PC-9 (cell line): ENCODE data around the gene PLOD2. TPM values are rescaled to one million over a fixed set of nuclear protein-coding genes. Genes with fewer than 3 reads are reported as not detected.

Experiments
- BruUV-seq: library from RNA; stranded (reverse); fragments of 400-500 nt; replicated peaks from 2 replicates; lab custom pipeline; 2021; lab: Mats Ljungman, UMichigan
- CTCF ChIA-PET: fragments of 300-600 bp; sonication (Branson Sonifier 250); formaldehyde crosslinking; loops from one replicate; lab custom pipeline; 2022; ENCODE audit warnings: antibody characterized with exemption; lab: Charles Lee
- POLR2A ChIA-PET: fragments of 300-600 bp; sonication (Branson Sonifier 250); formaldehyde crosslinking; loops from one replicate; lab custom pipeline; 2022; ENCODE audit warnings: antibody characterized with exemption; ENCODE audit not compliant: unreplicated experiment; lab: Charles Lee
- DNase-seq, 2 experiments: peaks; one replicate each; pipeline versions ENCODE4 v3.0.0 to v3.0.0-alpha.2; 2015 to 2022; ENCODE audit warnings: mixed read lengths in 1 of 2
- H2AFZ ChIP-seq: fragments of 200-600 bp; sonication (generic); 2 replicates; pipeline ENCODE4 v1.8.1; 2017; ENCODE audit warnings: antibody characterized with exemption
- H3F3A ChIP-seq: fragments of 200-600 bp; sonication (generic); 2 replicates; pipeline ENCODE4 v1.8.1; 2017; ENCODE audit warnings: antibody characterized with exemption, mild to moderate bottlenecking, low read depth; ENCODE audit not compliant: insufficient read depth
- H3K27ac ChIP-seq: fragments of 200-600 bp; sonication (generic); 2 replicates; pipeline ENCODE4 v1.6.1; 2016; ENCODE audit warnings: mixed run types
- H3K27me3 ChIP-seq: fragments of 200-600 bp; sonication (generic); 2 replicates; pipeline ENCODE4 v1.6.1; 2016; ENCODE audit warnings: low read depth, mixed run types; ENCODE audit not compliant: insufficient read depth
- H3K36me3 ChIP-seq: fragments of 200-600 bp; sonication (generic); 2 replicates; pipeline ENCODE4 v1.6.1; 2016; ENCODE audit warnings: low read depth, mixed run types
- H3K4me1 ChIP-seq: fragments of 200-600 bp; sonication (generic); replicated peaks from 2 replicates; pipeline ENCODE4 v1.6.1; 2016; ENCODE audit warnings: mixed run types; ENCODE audit not compliant: insufficient read depth
- H3K4me2 ChIP-seq: fragments of 200-600 bp; sonication (generic); 2 replicates; pipeline ENCODE4 v1.6.1; 2017; ENCODE audit warnings: mixed run types
- H3K4me3 ChIP-seq: fragments of 200-600 bp; sonication (generic); 2 replicates; pipeline ENCODE4 v1.6.1; 2016; ENCODE audit warnings: mixed run types
- H3K79me2 ChIP-seq: fragments of 200-600 bp; sonication (generic); 2 replicates; pipeline ENCODE4 v1.6.1; 2017; ENCODE audit warnings: low read depth, mixed run types
- H3K9me2 ChIP-seq: fragments of 200-600 bp; sonication (generic); 2 replicates; pipeline ENCODE4 v1.8.1; 2017; ENCODE audit warnings: mild to moderate bottlenecking; ENCODE audit not compliant: insufficient read depth
- H3K9me3 ChIP-seq: fragments of 200-600 bp; sonication (generic); 2 replicates; pipeline ENCODE4 v1.8.1; 2016; ENCODE audit warnings: low read depth; ENCODE audit not compliant: insufficient read depth
- H4K20me1 ChIP-seq: fragments of 200-600 bp; sonication (generic); 2 replicates; pipeline ENCODE4 v1.8.1; 2017; ENCODE audit not compliant: insufficient read depth
- CTCF ChIP-seq: fragments of 200-600 bp; sonication (generic); conservative IDR thresholded peaks from 2 replicates; pipeline ENCODE4 v1.6.1; 2017; ENCODE audit warnings: mixed run types, antibody characterized with exemption, mild to moderate bottlenecking, moderate library complexity
- EZH2 ChIP-seq: fragments of 200-600 bp; sonication (generic); IDR thresholded peaks from 2 replicates; pipeline ENCODE4 v1.8.0; 2017; ENCODE audit warnings: antibody characterized with exemption, low read depth
- intact Hi-C: fragments of 100-400 bp; cut with micrococcal nuclease; formaldehyde crosslinking; loops from one replicate; pipeline ENCODE4 v1.10.0; 2022; ENCODE audit not compliant: unreplicated experiment
- total RNA-seq: library from RNA; stranded (reverse); gene quantifications from 2 replicates; pipeline ENCODE4 v1.2.3, GENCODE V29; 2021

Gene PLOD2
- total RNA-seq, 1 experiment from 2014 or later: 30.3 TPM

GRCh38 chr3:146196789-146197188, 35.8 kb upstream of the PLOD2 start:
- H3K27ac ChIP-seq: no peak overlapping the region
- CTCF ChIA-PET: interaction anchor here (1.3 kb wide), 1 partner anchor 8 kb away, joined by 3 read pairs; no protein-coding TSS in a partner anchor
- H3K4me2 ChIP-seq: no peak overlapping the region
- H3K9me2 ChIP-seq: no peaks in the 10 kb centered on the region
- no peaks in the 10 kb centered on the region for H3K79me2 ChIP-seq
- no peaks in the 10 kb centered on the region for H3F3A ChIP-seq
- no peaks in the 10 kb centered on the region for H4K20me1 ChIP-seq
- no peak overlapping the region for H2AFZ ChIP-seq
- H3K36me3 ChIP-seq: no peaks in the 10 kb centered on the region
- no peak for TF ChIP-seq CTCF
- TF ChIP-seq EZH2: no peak
- no peaks in the 10 kb centered on the region for H3K27me3 ChIP-seq
- no peaks in the 10 kb centered on the region for H3K9me3 ChIP-seq
- no TSS peak for BruUV-seq
- POLR2A ChIA-PET: no interaction called here
- no peak for DNase-seq
- intact Hi-C loops: no loop called here
- no peaks in the 10 kb centered on the region for H3K4me1 ChIP-seq
- no peak overlapping the region for H3K4me3 ChIP-seq

- Histone ChIP-seq H3K4me2 (no peak overlapping the region), H3K4me1 (no peaks in the 10 kb centered on the region), H3K27me3 (no peaks in the 10 kb centered on the region), H3K4me3 (no peak overlapping the region), H3F3A (no peaks in the 10 kb centered on the region), H4K20me1 (no peaks in the 10 kb centered on the region), H3K27ac (no peak overlapping the region), H3K9me2 (no peaks in the 10 kb centered on the region), H3K79me2 (no peaks in the 10 kb centered on the region), H2AFZ (no peak overlapping the region), H3K9me3 (no peaks in the 10 kb centered on the region), H3K36me3 (no peaks in the 10 kb centered on the region)
- ChIA-PET CTCF (no interaction called here), POLR2A (no interaction called here)
- DNase-seq: no peak
- TF ChIP-seq EZH2: no peak
- BruUV-seq: no TSS peak
- intact Hi-C loops: no loop called here
Observed at GRCh38 chr3:146195605-146196004, 34.6 kb upstream of the PLOD2 start.

- CTCF ChIA-PET: no interaction called here
- H3K9me3 ChIP-seq: no peaks in the 10 kb centered on the region
- H3K27me3 ChIP-seq: no peaks in the 10 kb centered on the region
- no TSS peak for BruUV-seq
- H3K27ac ChIP-seq: no peak overlapping the region
- no peak for DNase-seq
- no peak for TF ChIP-seq CTCF
- TF ChIP-seq EZH2: no peak
- H3K79me2 ChIP-seq: no peaks in the 10 kb centered on the region
- no peaks in the 10 kb centered on the region for H3F3A ChIP-seq
- no peaks in the 10 kb centered on the region for H3K36me3 ChIP-seq
- intact Hi-C loops: no loop called here
- POLR2A ChIA-PET: no interaction called here
- no peaks in the 10 kb centered on the region for H4K20me1 ChIP-seq
- H3K4me2 ChIP-seq: no peak overlapping the region
- no peak overlapping the region for H2AFZ ChIP-seq
- H3K4me1 ChIP-seq: no peaks in the 10 kb centered on the region
- H3K4me3 ChIP-seq: no peak overlapping the region
- no peaks in the 10 kb centered on the region for H3K9me2 ChIP-seq
Observed at GRCh38 chr3:146195030-146195429, 34.0 kb upstream of the PLOD2 start.

GRCh38 chr3:146191051-146191450, 30.1 kb upstream of the PLOD2 start:
- Histone ChIP-seq H3K79me2 (no peaks in the 10 kb centered on the region), H3F3A (no peaks in the 10 kb centered on the region), H3K9me2 (no peaks in the 10 kb centered on the region), H2AFZ (no peak overlapping the region), H3K4me2 (no peak overlapping the region), H4K20me1 (no peaks in the 10 kb centered on the region), H3K4me1 (no peaks in the 10 kb centered on the region), H3K27me3 (no peaks in the 10 kb centered on the region), H3K9me3 (no peaks in the 10 kb centered on the region), H3K4me3 (no peak overlapping the region), H3K36me3 (no peaks in the 10 kb centered on the region), H3K27ac (no peak overlapping the region)
- DNase-seq: no peak
- POLR2A ChIA-PET: no interaction called here
- TF ChIP-seq CTCF: no peak
- TF ChIP-seq EZH2: no peak
- BruUV-seq: no TSS peak
- intact Hi-C loops: no loop called here
- CTCF ChIA-PET: interaction anchor here (0.7 to 1.4 kb wide), 2 partner anchors 84 to 448 kb away, joined by 3 read pairs; no protein-coding TSS in a partner anchor
